Vagina (tissue), 2 donors: ENCODE measurements around the gene MAPK6.

Experiments
- POLR2A ChIP-seq, 2 donors: fragments of 450-650 bp; IDR thresholded peaks; one replicate each; pipeline ENCODE4 v1.6.1; 2017; ENCODE audit warnings: antibody characterized with exemption in 2 of 2, mild to moderate bottlenecking in 2 of 2, moderate library complexity in 2 of 2
- TF ChIP-seq, protein P1 (sequence below), 3 experiments: fragments of 450-650 bp in 2 of 3; fragments of 200-600 bp in 1 of 3; sonication (generic) in 1 of 3; IDR thresholded peaks; one replicate each; pipeline ENCODE4 v1.5.1; 2017 to 2019; ENCODE audit warnings: antibody characterized with exemption in 3 of 3, mild to moderate bottlenecking in 2 of 3, moderate library complexity in 2 of 3

- TF ChIP-seq POLR2A (IDR thresholded peaks at IDR 0.05): no peak
- TF ChIP-seq, protein P1, sequence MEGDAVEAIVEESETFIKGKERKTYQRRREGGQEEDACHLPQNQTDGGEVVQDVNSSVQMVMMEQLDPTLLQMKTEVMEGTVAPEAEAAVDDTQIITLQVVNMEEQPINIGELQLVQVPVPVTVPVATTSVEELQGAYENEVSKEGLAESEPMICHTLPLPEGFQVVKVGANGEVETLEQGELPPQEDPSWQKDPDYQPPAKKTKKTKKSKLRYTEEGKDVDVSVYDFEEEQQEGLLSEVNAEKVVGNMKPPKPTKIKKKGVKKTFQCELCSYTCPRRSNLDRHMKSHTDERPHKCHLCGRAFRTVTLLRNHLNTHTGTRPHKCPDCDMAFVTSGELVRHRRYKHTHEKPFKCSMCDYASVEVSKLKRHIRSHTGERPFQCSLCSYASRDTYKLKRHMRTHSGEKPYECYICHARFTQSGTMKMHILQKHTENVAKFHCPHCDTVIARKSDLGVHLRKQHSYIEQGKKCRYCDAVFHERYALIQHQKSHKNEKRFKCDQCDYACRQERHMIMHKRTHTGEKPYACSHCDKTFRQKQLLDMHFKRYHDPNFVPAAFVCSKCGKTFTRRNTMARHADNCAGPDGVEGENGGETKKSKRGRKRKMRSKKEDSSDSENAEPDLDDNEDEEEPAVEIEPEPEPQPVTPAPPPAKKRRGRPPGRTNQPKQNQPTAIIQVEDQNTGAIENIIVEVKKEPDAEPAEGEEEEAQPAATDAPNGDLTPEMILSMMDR (IDR thresholded peaks at IDR 0.05): no peak
These were observed 67.2 kb downstream of the MAPK6 start for GRCh38 chr15:52086011-52086786.
